IMR-90 (cell line): ENCODE results near the gene ADGRG3. TPM values are rescaled to one million over a fixed set of nuclear protein-coding genes. Genes with fewer than 3 reads are reported as not detected.

Experiments used
- ATAC-seq: fragments of 200-7000 bp; cut with Tn5 transposase; 2 replicates; pipeline ENCODE4 v1.9.1; 2020; ENCODE audit warnings: low read depth, mild to moderate bottlenecking, moderate library complexity
- BruUV-seq: library from RNA; stranded (reverse); fragments of 400-500 nt; replicated peaks from 2 replicates; lab custom pipeline; 2021; lab: Mats Ljungman, UMichigan
- CTCF ChIA-PET: fragments of 300-600 bp; formaldehyde crosslinking; extraction: SDS; loops from one replicate; lab custom pipeline; 2021; ENCODE audit warnings: antibody characterized with exemption; lab: Yijun Ruan, JAX
- POLR2A ChIA-PET: fragments of 300-600 bp; sonication (Branson Sonifier 250); formaldehyde crosslinking; loops from one replicate; lab custom pipeline; 2022; ENCODE audit warnings: antibody characterized with exemption; ENCODE audit not compliant: unreplicated experiment; lab: Charles Lee
- DNase-seq: peaks from one replicate; pipeline ENCODE4 v3.0.0; 2013
- H2AFZ ChIP-seq: replicated peaks from 2 replicates; pipeline ENCODE3; 2013; ENCODE audit warnings: low read length, mild to moderate bottlenecking; ENCODE audit not compliant: poor library complexity
- H2AK5ac ChIP-seq: 2 replicates; pipeline ENCODE4 v1.6.1; 2013; ENCODE audit warnings: low read depth, low read length, inconsistent platforms
- H2AK9ac ChIP-seq: replicated peaks from 2 replicates; pipeline ENCODE3; 2013; ENCODE audit warnings: mild to moderate bottlenecking, low read depth, low read length, moderate library complexity; ENCODE audit not compliant: poor library complexity
- H2BK120ac ChIP-seq: 2 replicates; pipeline ENCODE4 v1.6.1; 2013; ENCODE audit warnings: low read depth, low read length, inconsistent platforms
- H2BK15ac ChIP-seq: 3 replicates; pipeline ENCODE4 v1.6.1; 2013; ENCODE audit warnings: low read depth, low read length, inconsistent platforms
- H2BK20ac ChIP-seq: 2 replicates; pipeline ENCODE4 v1.6.1; 2013; ENCODE audit warnings: low read depth, mild to moderate bottlenecking, inconsistent platforms, low read length, moderate library complexity
- H2BK5ac ChIP-seq: 2 replicates; pipeline ENCODE4 v1.6.1; 2013; ENCODE audit warnings: mild to moderate bottlenecking, low read depth, low read length, inconsistent platforms; ENCODE audit not compliant: poor library complexity, severe bottlenecking
- H3K14ac ChIP-seq: replicated peaks from 2 replicates; pipeline ENCODE4 v1.6.1; 2013; ENCODE audit warnings: low read depth, low read length, inconsistent platforms
- H3K18ac ChIP-seq: 2 replicates; pipeline ENCODE4 v1.6.1; 2013; ENCODE audit warnings: low read depth, low read length, control low read depth
- H3K23ac ChIP-seq: 2 replicates; pipeline ENCODE4 v1.6.1; 2013; ENCODE audit warnings: low read depth, low read length, inconsistent platforms
- H3K27ac ChIP-seq: 2 replicates; pipeline ENCODE4 v1.5.1; 2013; ENCODE audit warnings: mild to moderate bottlenecking, control low read depth, low read length; ENCODE audit not compliant: insufficient read depth
- H3K27me3 ChIP-seq: 2 replicates; pipeline ENCODE4 v1.6.1; 2013; ENCODE audit warnings: low read length; ENCODE audit not compliant: control insufficient read depth, insufficient read depth
- H3K36me3 ChIP-seq: 2 replicates; pipeline ENCODE4 v1.6.1; 2013; ENCODE audit warnings: low read length, mixed read lengths; ENCODE audit not compliant: control insufficient read depth, insufficient read depth
- H3K4ac ChIP-seq: 2 replicates; pipeline ENCODE4 v1.6.1; 2013; ENCODE audit warnings: low read depth, low read length, inconsistent platforms
- H3K4me1 ChIP-seq: 2 replicates; pipeline ENCODE4 v1.6.1; 2013; ENCODE audit warnings: low read length, mixed read lengths; ENCODE audit not compliant: control insufficient read depth, insufficient read depth
- H3K4me2 ChIP-seq: 2 replicates; pipeline ENCODE4 v1.6.1; 2013; ENCODE audit warnings: low read depth, mild to moderate bottlenecking, control low read depth, low read length, moderate library complexity
- H3K4me3 ChIP-seq: 2 replicates; pipeline ENCODE4 v1.5.1; 2013; ENCODE audit warnings: low read depth, mild to moderate bottlenecking, control low read depth, low read length, moderate library complexity; ENCODE audit not compliant: insufficient read depth
- H3K56ac ChIP-seq: 2 replicates; pipeline ENCODE4 v1.6.1; 2013; ENCODE audit warnings: low read length, inconsistent platforms; ENCODE audit not compliant: insufficient read depth; ENCODE audit errors: extremely low read depth
- H3K79me1 ChIP-seq, 2 experiments: 2 replicates each; pipeline ENCODE4 v1.6.1; 2013; ENCODE audit warnings: low read length in 2 of 2, inconsistent platforms in 1 of 2, low read depth in 1 of 2
- H3K9ac ChIP-seq: 2 replicates; pipeline ENCODE4 v1.6.1; 2013; ENCODE audit warnings: low read depth, low read length, control low read depth
- H3K9me1 ChIP-seq: 2 replicates; pipeline ENCODE4 v1.6.1; 2013; ENCODE audit warnings: low read length, inconsistent platforms; ENCODE audit not compliant: insufficient read depth
- H3K9me3 ChIP-seq: 2 replicates; pipeline ENCODE4 v1.6.1; 2013; ENCODE audit warnings: low read length; ENCODE audit not compliant: control insufficient read depth, insufficient read depth
- H4K20me1 ChIP-seq: 2 replicates; pipeline ENCODE4 v1.6.1; 2013; ENCODE audit warnings: low read length, inconsistent platforms; ENCODE audit not compliant: insufficient read depth
- H4K5ac ChIP-seq: 2 replicates; pipeline ENCODE4 v1.6.1; 2013; ENCODE audit warnings: mild to moderate bottlenecking, low read depth, low read length, control low read depth
- H4K8ac ChIP-seq, 2 experiments: 2 replicates each; pipeline ENCODE4 v1.6.1; 2013; ENCODE audit warnings: low read depth in 2 of 2, low read length in 2 of 2, control low read depth in 1 of 2, inconsistent platforms in 1 of 2
- H4K91ac ChIP-seq: 2 replicates; pipeline ENCODE4 v1.6.1; 2013; ENCODE audit warnings: low read depth, low read length, inconsistent platforms; ENCODE audit not compliant: insufficient read depth
- MXI1 ChIP-seq: IDR thresholded peaks from 2 replicates; pipeline ENCODE4 v1.6.1; 2012; ENCODE audit warnings: low read depth, mild to moderate bottlenecking, low read length, moderate library complexity, borderline replicate concordance
- NFE2L2 ChIP-seq: fragments of 150-350 bp; IDR thresholded peaks from 2 replicates; pipeline ENCODE4 v1.6.1; 2016; ENCODE audit warnings: low read depth, mild to moderate bottlenecking, low read length
- WGBS, 2 experiments: methylation state at CpG; one replicate each; pipeline versions ENCODE4 v1.1.5 to v1.1.7; 2013; ENCODE audit warnings: missing lambda C conversion rate in 2 of 2; ENCODE audit not compliant: insufficient read length in 1 of 2; ENCODE audit errors: extremely low coverage in 2 of 2; 5-methylcytosine and 5-hydroxymethylcytosine counted together
- dilution Hi-C: fragments of 300-500 bp; cut with HindIII; formaldehyde crosslinking; loops from one replicate; pipeline ENCODE4 v1.14.3; 2018; ENCODE audit warnings: low sequenced_read_pairs; ENCODE audit not compliant: unreplicated experiment
- in situ Hi-C: fragments of 300-500 bp; cut with MboI; formaldehyde crosslinking; loops from 3 replicates; pipeline ENCODE4 v1.14.3; 2019; ENCODE audit warnings: low sequenced_read_pairs, inconsistent platforms, mixed read lengths
- intact Hi-C: fragments of 100-400 bp; cut with micrococcal nuclease; formaldehyde crosslinking; loops from 2 replicates; pipeline ENCODE4 v1.10.0; 2022
- polyA plus RNA-seq, 3 experiments: library from polyadenylated mRNA; depleted of rRNA; stranded (reverse); fragments of >200 nt; gene quantifications; 2 replicates each; pipeline ENCODE4 v1.2.3, GENCODE V29; 2012; ENCODE audit warnings: low replicate concordance in 1 of 3
- total RNA-seq: library from RNA; depleted of rRNA; stranded (reverse); fragments of >200 nt; gene quantifications from 2 replicates; pipeline ENCODE4 v1.2.3, GENCODE V29; 2012

The ADGRG3 gene
- total and polyA plus RNA-seq, 2 of the 4 experiments (the other 2 are of a cell fraction) = not detected

- Histone ChIP-seq H2BK5ac (no peak overlapping the region), H3K9me3 (no peaks in the 10 kb centered on the region), H4K8ac (no peak overlapping the region), H3K23ac (no peak overlapping the region), H3K4me2 (no peak overlapping the region), H3K4ac (no peak overlapping the region), H4K20me1 (no peaks in the 10 kb centered on the region), H4K91ac (no peak overlapping the region), H3K79me1 (no peaks in the 10 kb centered on the region), H4K5ac (no peak overlapping the region), H3K18ac (no peak overlapping the region), H3K36me3 (no peaks in the 10 kb centered on the region), H3K4me1 (no peaks in the 10 kb centered on the region), H3K56ac (no peak overlapping the region), H3K9ac (no peak overlapping the region), H3K27me3 (peaks cover 48% of the 10 kb centered on the region), H2BK15ac (no peak overlapping the region), H2BK20ac (no peak overlapping the region), H3K14ac (no peak overlapping the region), H3K9me1 (no peaks in the 10 kb centered on the region), H3K27ac (no peak overlapping the region), H3K4me3 (no peak overlapping the region), H2AK5ac (no peak overlapping the region), H2AK9ac (no peak overlapping the region), H2BK120ac (no peak overlapping the region), H2AFZ (no peak overlapping the region)
- POLR2A ChIA-PET = no interaction called here
- 67% methylated on average over 6 of the region's 8 CpGs; no CpG with 5 or more reads in 1 of the 2 experiments for WGBS, 2 experiments
- dilution Hi-C loops (no loop called here), intact Hi-C loops (no loop called here), in situ Hi-C loops (no loop called here)
- ATAC-seq (no peak), DNase-seq (no peak)
- no TSS peak for BruUV-seq
- CTCF ChIA-PET = interaction anchor here (1.0 kb wide), 1 partner anchor 123 kb away, joined by 6 read pairs; no protein-coding TSS in a partner anchor
- TF ChIP-seq NFE2L2 = no peak
- no peak for TF ChIP-seq MXI1
Observed at GRCh38 chr16:57713596-57713995, 45.5 kb downstream of the ADGRG3 start.
